ENCODE measurements around the gene GRAMD2A. TPM values are rescaled to one million over a fixed set of nuclear protein-coding genes. Genes with fewer than 3 reads are reported as not detected.
A peak's percentile ranks its signal among the peaks of the same experiment; 100 is the strongest.

Gene GRAMD2A
- total and polyA plus RNA-seq, 10 of the 15 experiments (the other 5 are each of a cell fraction or from before 2014, with no cell fraction given), result 0.02 to 0.35 TPM; not detected in 8

DNA sequence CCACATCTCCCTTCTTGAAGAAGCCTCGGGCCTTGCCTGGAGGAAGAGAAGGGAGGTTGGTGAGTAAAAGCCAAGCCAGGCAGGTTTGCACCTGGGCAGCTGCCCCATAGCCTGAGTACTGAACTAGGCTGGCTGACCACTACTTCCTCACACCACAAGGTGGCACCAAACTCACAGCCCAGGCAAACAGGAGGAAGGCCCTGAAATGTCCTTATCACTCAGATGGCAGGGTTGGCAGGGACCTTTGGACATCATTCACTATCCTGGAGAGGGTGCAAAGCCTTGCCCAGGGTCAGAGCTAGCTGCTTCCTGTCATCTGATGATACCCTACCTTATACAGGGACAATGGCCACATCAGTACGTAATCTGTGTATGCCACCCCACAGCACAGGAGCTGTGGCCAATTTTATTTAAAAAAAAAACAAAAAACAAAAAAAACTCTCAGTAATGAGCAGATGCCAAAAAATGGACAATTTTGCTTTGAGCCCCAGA is 2.2 kb upstream of the GRAMD2A start (continued):
- TF ChIP-seq, protein P1, sequence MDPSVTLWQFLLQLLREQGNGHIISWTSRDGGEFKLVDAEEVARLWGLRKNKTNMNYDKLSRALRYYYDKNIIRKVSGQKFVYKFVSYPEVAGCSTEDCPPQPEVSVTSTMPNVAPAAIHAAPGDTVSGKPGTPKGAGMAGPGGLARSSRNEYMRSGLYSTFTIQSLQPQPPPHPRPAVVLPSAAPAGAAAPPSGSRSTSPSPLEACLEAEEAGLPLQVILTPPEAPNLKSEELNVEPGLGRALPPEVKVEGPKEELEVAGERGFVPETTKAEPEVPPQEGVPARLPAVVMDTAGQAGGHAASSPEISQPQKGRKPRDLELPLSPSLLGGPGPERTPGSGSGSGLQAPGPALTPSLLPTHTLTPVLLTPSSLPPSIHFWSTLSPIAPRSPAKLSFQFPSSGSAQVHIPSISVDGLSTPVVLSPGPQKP (IDR thresholded peaks at IDR 0.05; ENCODE audit: low read depth, low read length), result no peak
- TF ChIP-seq ASH2L (IDR thresholded peaks at IDR 0.05; ENCODE audit: borderline replicate concordance, low read depth) (no peak), TCF7 (IDR thresholded peaks at IDR 0.05; ENCODE audit: borderline replicate concordance) (no peak), NR2C1 (IDR thresholded peaks at IDR 0.05) (no peak), NR2F1 (conservative IDR thresholded peaks at IDR 0.05) (no peak), IKZF2 (IDR thresholded peaks at IDR 0.05) (no peak), KLF5 (IDR thresholded peaks at IDR 0.05; ENCODE audit: partially characterized antibody) (no peak), MEF2B (IDR thresholded peaks at IDR 0.05; ENCODE audit: partially characterized antibody, poor library complexity, severe bottlenecking) (no peak), ESRRA (IDR thresholded peaks at IDR 0.05; ENCODE audit: low read length) (no peak), ZNF24 (IDR thresholded peaks at IDR 0.05) (no peak), KAT2A (conservative IDR thresholded peaks at IDR 0.05; ENCODE audit: control insufficient read depth, low read depth, low read length) (no peak), BCL11A (IDR thresholded peaks at IDR 0.05; ENCODE audit: low read depth, low read length) (no peak), HDGF (IDR thresholded peaks at IDR 0.05) (no peak), BRCA1 (IDR thresholded peaks at IDR 0.05; ENCODE audit: low read depth, low read length) (no peak), TCF12 (IDR thresholded peaks at IDR 0.05; ENCODE audit: low read depth, low read length) (0 out of 2 replicates have a peak, but pooled peaks have one; percentile 41), POLR2A (IDR thresholded peaks at IDR 0.05; ENCODE audit: low read depth, low read length) (peak; percentile 52; the same call in 1 of the 2 replicates), CREM (IDR thresholded peaks at IDR 0.05; ENCODE audit: low read depth) (no peak), CHD2 (IDR thresholded peaks at IDR 0.05; ENCODE audit: borderline replicate concordance, low read depth, low read length) (no peak), NRF1 (conservative IDR thresholded peaks at IDR 0.05; ENCODE audit: low read depth, low read length) (no peak), MTA3 (IDR thresholded peaks at IDR 0.05; ENCODE audit: borderline replicate concordance, low read length) (no peak), HCFC1 (IDR thresholded peaks at IDR 0.05; ENCODE audit: low read length) (no peak), TAF1 (IDR thresholded peaks at IDR 0.05; ENCODE audit: borderline replicate concordance, low read depth, low read length) (no peak), RAD21 (IDR thresholded peaks at IDR 0.05; ENCODE audit: insufficient read depth, low read depth, low read length) (peak; percentile 92)
- TF ChIP-seq, protein P2, sequence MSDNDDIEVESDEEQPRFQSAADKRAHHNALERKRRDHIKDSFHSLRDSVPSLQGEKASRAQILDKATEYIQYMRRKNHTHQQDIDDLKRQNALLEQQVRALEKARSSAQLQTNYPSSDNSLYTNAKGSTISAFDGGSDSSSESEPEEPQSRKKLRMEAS (IDR thresholded peaks at IDR 0.05; ENCODE audit: low read depth, low read length), result no peak
- TF ChIP-seq, protein P3, sequence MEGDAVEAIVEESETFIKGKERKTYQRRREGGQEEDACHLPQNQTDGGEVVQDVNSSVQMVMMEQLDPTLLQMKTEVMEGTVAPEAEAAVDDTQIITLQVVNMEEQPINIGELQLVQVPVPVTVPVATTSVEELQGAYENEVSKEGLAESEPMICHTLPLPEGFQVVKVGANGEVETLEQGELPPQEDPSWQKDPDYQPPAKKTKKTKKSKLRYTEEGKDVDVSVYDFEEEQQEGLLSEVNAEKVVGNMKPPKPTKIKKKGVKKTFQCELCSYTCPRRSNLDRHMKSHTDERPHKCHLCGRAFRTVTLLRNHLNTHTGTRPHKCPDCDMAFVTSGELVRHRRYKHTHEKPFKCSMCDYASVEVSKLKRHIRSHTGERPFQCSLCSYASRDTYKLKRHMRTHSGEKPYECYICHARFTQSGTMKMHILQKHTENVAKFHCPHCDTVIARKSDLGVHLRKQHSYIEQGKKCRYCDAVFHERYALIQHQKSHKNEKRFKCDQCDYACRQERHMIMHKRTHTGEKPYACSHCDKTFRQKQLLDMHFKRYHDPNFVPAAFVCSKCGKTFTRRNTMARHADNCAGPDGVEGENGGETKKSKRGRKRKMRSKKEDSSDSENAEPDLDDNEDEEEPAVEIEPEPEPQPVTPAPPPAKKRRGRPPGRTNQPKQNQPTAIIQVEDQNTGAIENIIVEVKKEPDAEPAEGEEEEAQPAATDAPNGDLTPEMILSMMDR (IDR thresholded peaks at IDR 0.05 in 2 of 3, conservative IDR thresholded peaks at IDR 0.05 in 1 of 3; ENCODE audit: control insufficient read depth in 2 of 3, extremely low read depth in 1 of 3, insufficient read depth in 1 of 3, low read depth in 3 of 3, low read length in 3 of 3), result peak; percentile 90 to 95 (median 94)
- TF ChIP-seq, protein P4, sequence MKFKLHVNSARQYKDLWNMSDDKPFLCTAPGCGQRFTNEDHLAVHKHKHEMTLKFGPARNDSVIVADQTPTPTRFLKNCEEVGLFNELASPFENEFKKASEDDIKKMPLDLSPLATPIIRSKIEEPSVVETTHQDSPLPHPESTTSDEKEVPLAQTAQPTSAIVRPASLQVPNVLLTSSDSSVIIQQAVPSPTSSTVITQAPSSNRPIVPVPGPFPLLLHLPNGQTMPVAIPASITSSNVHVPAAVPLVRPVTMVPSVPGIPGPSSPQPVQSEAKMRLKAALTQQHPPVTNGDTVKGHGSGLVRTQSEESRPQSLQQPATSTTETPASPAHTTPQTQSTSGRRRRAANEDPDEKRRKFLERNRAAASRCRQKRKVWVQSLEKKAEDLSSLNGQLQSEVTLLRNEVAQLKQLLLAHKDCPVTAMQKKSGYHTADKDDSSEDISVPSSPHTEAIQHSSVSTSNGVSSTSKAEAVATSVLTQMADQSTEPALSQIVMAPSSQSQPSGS (IDR thresholded peaks at IDR 0.05; ENCODE audit: low read length), result no peak
- TF ChIP-seq, protein P5, sequence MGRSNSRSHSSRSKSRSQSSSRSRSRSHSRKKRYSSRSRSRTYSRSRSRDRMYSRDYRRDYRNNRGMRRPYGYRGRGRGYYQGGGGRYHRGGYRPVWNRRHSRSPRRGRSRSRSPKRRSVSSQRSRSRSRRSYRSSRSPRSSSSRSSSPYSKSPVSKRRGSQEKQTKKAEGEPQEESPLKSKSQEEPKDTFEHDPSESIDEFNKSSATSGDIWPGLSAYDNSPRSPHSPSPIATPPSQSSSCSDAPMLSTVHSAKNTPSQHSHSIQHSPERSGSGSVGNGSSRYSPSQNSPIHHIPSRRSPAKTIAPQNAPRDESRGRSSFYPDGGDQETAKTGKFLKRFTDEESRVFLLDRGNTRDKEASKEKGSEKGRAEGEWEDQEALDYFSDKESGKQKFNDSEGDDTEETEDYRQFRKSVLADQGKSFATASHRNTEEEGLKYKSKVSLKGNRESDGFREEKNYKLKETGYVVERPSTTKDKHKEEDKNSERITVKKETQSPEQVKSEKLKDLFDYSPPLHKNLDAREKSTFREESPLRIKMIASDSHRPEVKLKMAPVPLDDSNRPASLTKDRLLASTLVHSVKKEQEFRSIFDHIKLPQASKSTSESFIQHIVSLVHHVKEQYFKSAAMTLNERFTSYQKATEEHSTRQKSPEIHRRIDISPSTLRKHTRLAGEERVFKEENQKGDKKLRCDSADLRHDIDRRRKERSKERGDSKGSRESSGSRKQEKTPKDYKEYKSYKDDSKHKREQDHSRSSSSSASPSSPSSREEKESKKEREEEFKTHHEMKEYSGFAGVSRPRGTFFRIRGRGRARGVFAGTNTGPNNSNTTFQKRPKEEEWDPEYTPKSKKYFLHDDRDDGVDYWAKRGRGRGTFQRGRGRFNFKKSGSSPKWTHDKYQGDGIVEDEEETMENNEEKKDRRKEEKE (IDR thresholded peaks at IDR 0.05), result no peak
